ENCODE measurements around the gene DCTN3. TPM values are rescaled to one million over a fixed set of nuclear protein-coding genes. Genes with fewer than 3 reads are reported as not detected.

Gene DCTN3
- total RNA-seq, 1 donor from 2014 or later: 65.3 TPM

DNA sequence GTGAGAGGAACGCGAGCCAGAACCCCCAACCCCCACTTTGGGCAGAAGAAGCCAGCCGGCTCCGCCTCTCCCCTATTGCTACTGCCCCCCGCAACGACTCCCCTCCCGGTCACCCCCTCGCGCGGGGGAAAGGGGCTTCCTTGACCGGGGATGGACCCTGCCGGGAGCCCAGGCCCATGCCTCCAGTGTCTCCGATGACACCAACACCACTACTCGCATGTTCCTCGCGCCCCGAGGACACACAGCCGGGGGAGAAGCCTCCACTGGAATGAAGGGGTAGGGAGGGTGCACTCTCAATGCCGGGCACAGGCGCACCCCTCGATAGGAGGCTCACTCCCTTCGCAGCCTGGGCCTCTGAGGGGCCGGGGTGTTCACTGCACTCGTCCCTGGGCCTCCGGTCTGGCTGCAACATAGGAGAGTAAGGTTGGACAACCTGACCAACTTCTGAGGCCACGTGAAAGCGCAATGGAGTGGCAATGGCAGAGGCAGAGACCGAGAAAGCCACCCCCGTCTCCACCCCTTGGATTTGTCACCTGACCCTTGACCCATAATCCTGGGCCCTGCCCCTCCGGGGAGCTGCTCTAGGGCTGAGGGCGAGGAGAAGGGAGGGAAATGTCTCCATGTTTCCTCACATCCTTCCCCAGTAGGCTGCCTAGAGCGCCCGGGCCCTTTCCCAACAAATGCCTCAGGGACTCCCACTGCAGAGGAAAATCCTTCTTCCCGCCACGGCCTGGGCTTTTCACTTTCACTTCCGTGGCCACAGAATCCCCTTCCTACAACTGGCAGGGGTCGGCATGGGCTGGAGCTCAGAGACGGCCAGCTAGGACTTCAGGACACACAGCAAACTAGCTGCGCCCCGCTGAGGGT, 29.7 kb downstream of the DCTN3 start:
- peak in 1 of 2 donors; percentile 6 for DNase-seq (ENCODE audit: low read depth in 2 of 2)

GRCh38 chr9:34589636-34590380, 30.5 kb downstream of the DCTN3 start, which contains the start of gene CNTFR:
Gene CNTFR (minus strand): TSS chr9:34589724. CDS start chr9:34568981, 20,743 bp downstream.
- no peak for DNase-seq (ENCODE audit: low read depth in 2 of 2)

DNA sequence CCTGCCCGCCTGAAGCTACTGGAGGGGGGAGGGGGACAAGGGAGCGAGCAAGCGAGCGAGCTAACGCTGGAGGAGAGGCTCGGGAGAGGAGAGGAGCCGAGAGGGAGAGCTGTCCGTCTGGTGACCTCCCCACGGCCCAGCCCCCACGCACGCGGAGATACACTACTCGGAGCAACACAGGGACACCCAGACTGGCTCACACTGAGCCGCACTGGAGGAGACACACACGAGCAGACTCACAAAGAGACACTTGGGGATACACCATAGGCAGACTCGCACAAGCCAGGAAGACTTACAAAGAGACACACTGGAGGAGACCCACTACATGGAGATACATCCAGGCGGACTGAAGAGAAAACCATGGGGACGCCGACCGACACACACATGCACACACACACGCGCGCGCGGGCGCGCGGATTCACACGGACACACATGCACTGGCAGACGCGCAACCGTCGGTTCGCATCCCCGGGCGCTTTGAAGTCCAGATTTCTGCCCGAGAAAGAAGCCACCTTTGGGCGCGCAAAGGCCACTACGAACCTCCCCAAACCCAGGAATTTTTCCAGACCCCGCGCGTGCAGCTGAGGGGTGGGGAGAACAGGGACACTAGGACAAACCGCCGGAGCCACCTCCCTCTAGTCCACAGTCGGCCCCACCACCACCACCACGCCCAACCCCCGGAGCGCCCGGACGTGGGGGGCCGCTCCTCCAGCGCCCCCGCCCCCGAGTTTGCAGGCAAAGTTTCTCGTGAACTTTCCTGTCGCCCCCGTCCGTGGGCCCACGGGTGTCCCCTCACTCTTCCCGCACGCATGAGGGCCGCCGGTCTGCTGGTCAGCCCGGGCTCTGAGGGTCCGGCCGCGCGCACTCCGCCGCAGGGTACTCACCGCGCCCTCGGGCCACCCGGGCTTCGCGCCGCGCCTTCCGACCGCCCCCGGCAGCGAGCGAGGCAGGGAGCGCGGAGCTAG, 31.3 kb downstream of the DCTN3 start:
- no peak for DNase-seq (ENCODE audit: low read depth in 2 of 2)

DNA sequence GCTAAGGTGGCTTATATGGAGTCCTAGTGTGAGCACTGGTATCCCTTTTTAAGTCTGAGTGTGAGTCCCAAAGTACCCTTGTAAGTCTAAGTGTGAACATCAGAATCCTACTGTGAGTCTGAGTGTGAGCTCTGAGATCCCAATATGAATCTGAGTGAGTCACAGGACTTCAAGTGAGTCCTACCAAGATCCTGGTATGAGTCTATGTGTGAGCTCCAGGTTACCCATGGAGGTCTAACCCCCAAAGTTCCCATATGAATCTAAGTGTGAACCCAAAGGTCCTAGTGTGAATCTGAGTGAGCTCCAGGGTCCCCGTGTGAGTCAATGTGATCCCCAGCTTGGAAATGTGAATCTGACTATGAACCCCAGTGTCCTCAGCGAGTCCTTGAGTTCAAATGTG, 33.0 kb downstream of the DCTN3 start:
- no peak for DNase-seq (ENCODE audit: low read depth in 2 of 2)

DNA sequence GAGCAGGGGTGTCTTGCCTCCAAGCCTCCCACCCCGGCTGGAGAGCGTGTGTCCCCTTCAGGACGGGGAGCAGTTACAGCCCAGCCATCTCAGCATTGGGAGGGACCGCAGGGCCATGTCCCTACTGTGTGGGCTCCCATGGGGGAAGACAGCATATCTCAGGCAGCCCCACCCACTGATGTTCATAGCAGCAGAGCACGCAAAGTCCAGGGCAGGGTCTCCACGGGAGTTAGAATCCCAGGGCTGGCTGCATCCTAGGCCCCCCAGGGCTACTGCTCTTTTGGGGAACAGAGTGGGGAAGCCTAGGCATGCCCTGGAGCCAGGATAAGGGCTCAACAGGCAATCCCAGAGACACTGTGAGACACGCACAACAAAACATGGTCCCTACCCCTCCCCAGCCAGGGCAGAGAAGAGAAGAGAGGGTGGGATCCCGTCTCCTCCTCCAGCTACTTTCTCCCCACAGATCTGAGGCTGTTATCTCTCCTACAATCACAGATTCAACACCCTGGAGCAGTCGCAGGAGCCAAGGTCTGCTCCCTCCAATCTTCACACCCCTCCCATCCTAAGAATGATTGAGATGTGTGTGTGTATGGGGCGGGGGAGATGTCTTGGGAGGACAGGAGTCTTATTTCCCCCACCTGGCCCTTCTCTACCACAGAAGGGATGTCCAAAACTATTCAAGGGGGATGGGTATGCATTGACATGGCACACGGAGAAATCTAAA, 34.2 kb downstream of the DCTN3 start:
- no peak for DNase-seq (ENCODE audit: low read depth in 2 of 2)

DNA sequence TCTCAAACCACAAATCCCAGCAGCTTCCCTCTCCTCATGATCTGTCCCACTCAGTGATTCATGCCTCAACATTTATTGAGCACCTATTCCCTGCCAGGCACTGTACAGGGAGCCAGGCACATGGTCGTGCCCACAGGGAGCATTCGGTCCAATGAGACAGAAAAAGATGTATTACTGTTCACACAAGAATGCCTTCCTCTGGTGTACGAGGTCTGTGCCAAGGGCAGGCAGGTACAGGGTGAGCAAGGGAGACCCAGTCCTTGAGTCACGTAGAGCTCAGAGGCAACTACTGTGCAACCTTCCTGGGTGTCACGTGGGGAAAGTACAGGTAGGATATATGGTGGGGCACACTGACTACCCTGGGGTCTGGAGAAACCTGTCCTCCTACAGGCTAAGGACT, 35.3 kb downstream of the DCTN3 start:
- DNase-seq (ENCODE audit: low read depth in 2 of 2): no peak

GRCh38 chr9:34582787-34583186, 37.5 kb downstream of the DCTN3 start:
- no peak for DNase-seq (ENCODE audit: low read depth in 2 of 2)

DNA sequence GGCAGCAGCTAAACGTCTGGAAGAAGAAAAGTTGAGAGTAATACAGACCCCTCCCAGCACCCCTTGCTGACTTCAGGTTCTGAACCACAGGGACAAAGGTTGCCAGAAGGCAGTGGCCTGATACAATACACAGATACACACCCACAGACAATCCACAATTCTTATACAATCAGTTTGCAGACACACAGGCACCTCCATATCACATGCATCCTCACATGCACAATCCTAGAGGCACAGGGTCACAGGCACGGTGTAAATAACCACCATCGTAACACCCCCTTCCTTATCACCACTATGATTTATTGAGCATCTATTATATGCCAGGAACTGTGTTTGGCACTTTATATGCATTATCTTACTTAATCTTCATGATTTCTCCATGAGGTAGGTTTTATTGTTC, 39.0 kb downstream of the DCTN3 start:
- DNase-seq (ENCODE audit: low read depth in 2 of 2): no peak

DNA sequence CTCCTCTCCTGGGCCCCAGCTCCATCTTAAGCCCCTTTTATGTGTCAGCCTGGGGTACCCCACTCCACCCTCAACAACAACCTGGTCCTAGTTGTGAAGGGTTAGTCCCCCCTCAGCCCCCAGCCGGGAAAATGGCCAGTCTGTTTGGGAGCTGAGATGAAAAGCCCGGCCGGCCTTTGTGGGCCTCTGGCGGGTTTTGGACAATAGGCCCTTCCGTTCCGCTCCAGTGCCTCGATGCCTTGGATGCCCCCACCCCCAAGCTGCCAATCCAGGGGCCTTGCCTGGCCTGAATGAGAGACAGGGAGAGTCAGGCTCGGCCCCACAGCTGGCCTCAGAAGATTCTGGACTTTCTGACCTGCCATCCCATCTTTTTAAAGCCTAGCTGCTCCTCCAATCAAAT, 39.9 kb downstream of the DCTN3 start:
- DNase-seq (ENCODE audit: low read depth in 2 of 2): no peak

DNA sequence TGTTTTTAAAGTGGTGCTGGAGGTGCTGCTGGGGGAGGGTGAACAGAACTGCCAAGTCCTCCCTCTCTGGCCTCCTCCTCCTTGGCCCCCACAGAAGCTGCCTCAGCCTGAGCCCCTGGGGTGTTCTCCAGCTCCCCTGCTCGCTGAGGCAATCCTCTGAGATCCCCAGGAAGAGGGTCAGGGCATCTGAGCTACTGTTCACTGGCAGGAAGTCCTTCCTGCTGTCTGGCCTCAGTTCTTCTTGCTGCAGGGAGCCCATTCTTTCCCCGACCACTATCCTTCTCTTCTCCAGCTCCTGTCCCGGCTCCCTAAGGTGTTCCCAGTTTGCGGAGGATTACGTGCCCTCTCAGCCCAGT, 40.5 kb downstream of the DCTN3 start:
- no peak for DNase-seq (ENCODE audit: low read depth in 2 of 2)

GRCh38 chr9:34579104-34579807, 41.0 kb downstream of the DCTN3 start:
- DNase-seq (ENCODE audit: low read depth in 2 of 2): no peak

DNA sequence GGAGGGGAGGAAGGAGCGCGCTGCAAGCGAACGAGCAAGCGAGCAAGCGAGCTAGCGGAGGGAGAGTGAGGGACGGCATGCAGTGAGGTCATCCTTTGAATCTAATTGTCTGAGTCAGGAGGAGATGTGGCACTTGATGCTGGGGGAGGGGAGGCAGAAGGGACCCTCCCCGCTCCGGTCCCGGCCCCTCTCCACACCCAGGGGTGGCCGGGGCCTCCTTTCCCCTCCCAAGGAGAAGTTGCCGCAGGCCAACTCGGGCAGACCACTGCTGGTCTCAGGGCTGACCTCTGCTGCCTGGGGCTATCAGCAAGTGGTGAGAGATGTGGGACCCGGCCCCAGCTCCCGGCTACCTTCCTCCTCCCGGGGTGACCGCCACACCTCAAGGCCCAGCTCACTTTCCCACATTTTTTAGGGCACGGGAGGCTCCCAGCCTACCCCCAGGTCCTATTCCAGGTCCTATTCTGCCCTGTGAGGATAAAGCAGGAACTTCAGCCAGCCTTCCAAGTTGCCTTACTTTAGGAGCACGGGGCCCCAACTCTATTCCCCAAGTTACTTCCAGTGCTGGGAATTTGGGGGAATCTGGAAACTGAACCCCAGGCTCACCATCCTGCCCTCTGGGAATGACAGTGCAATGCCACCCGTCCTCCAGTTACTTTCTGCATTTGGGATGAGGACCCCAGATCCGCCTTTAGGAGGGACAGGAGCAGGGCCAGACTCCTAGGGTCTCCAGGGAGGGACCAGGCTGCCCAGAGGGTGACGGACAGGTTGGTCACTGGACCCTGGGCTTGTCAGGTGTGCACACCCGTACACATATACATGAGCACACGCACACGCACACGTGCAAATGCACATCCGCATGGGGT, 41.8 kb downstream of the DCTN3 start:
- DNase-seq (ENCODE audit: low read depth in 2 of 2): peak; percentile 43 to 44

- DNase-seq (ENCODE audit: low read depth in 2 of 2): no peak
Observed at GRCh38 chr9:34577400-34578240, 42.7 kb downstream of the DCTN3 start.

GRCh38 chr9:34576597-34577399, 43.5 kb downstream of the DCTN3 start:
- no peak for DNase-seq (ENCODE audit: low read depth in 2 of 2)

GRCh38 chr9:34575862-34576596, 44.3 kb downstream of the DCTN3 start:
- DNase-seq (ENCODE audit: low read depth in 2 of 2): no peak

- DNase-seq (ENCODE audit: low read depth in 2 of 2): no peak
Observed at GRCh38 chr9:34575241-34575640, 45.1 kb downstream of the DCTN3 start.

DNA sequence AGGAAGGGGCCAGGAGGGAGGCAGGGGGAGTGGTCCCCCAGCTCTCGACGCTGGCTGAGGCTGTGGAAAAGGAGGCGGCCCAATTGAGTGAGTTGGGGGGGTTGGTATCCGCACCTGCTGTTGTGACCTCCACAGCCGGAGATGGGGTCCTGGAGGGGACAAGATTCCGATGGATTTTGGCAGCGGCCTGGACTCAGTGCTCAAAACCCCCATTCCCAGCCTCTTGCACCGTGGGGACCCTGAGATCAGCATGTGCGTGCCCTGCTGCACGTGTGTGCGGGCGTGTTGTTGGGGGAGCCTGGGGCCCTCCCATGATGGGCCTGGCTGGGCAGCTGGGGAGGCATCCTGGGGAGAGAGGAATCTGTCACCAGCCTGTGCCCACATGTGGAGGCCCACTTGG, 45.7 kb downstream of the DCTN3 start:
- DNase-seq (ENCODE audit: low read depth in 2 of 2): no peak
